Karpas-422 (cell line): Measurements from ENCODE around the gene ARTN. TPM values are rescaled to one million over a fixed set of nuclear protein-coding genes. Genes with fewer than 3 reads are reported as not detected.

Source experiments
- DNase-seq: peaks from one replicate; pipeline ENCODE4 v3.0.0-alpha.2; 2015
- H2AFZ ChIP-seq: fragments of 200-600 bp; sonication (generic); 2 replicates; pipeline ENCODE4 v1.6.1; 2014; ENCODE audit warnings: antibody characterized with exemption, low read length, mixed read lengths
- H3K27ac ChIP-seq: fragments of 200-600 bp; sonication (generic); 2 replicates; pipeline ENCODE4 v1.5.1; 2014; ENCODE audit warnings: mild to moderate bottlenecking, low read length, moderate library complexity
- H3K27me3 ChIP-seq: fragments of 200-600 bp; sonication (generic); 2 replicates; pipeline ENCODE4 v1.6.1; 2014; ENCODE audit warnings: low read length, mixed read lengths
- H3K36me3 ChIP-seq: fragments of 200-600 bp; sonication (generic); 2 replicates; pipeline ENCODE4 v1.6.1; 2014; ENCODE audit warnings: low read length, mixed read lengths; ENCODE audit not compliant: insufficient read depth
- H3K4me1 ChIP-seq: fragments of 200-600 bp; sonication (generic); 2 replicates; pipeline ENCODE4 v1.6.1; 2014; ENCODE audit warnings: mild to moderate bottlenecking, low read length, mixed read lengths
- H3K4me2 ChIP-seq: fragments of 200-600 bp; sonication (generic); 2 replicates; pipeline ENCODE4 v1.6.1; 2014; ENCODE audit warnings: low read length, low read depth, mild to moderate bottlenecking; ENCODE audit not compliant: poor library complexity, severe bottlenecking
- H3K4me3 ChIP-seq: fragments of 200-600 bp; sonication (generic); 2 replicates; pipeline ENCODE4 v1.5.1; 2014; ENCODE audit warnings: mild to moderate bottlenecking, antibody characterized with exemption, low read length, mixed read lengths
- H3K79me2 ChIP-seq: fragments of 200-600 bp; sonication (generic); 2 replicates; pipeline ENCODE4 v1.6.1; 2014; ENCODE audit warnings: mild to moderate bottlenecking, low read length, mixed read lengths
- H3K9ac ChIP-seq: fragments of 200-600 bp; sonication (generic); 2 replicates; pipeline ENCODE4 v1.6.0; 2014; ENCODE audit warnings: low read length
- H3K9me2 ChIP-seq: fragments of 200-600 bp; sonication (generic), shearing (Covaris generic); replicated peaks from 2 replicates; pipeline ENCODE4 v1.6.0; 2014; ENCODE audit warnings: mild to moderate bottlenecking, low read length, moderate library complexity; ENCODE audit not compliant: insufficient read depth
- H3K9me3 ChIP-seq: fragments of 300-700, 200-600 bp; sonication (generic); 2 replicates; pipeline ENCODE4 v1.6.1; 2014; ENCODE audit warnings: low read length, mixed read lengths
- H4K20me1 ChIP-seq: fragments of 200-600 bp; sonication (generic); 2 replicates; pipeline ENCODE4 v1.6.1; 2014; ENCODE audit warnings: mild to moderate bottlenecking, antibody characterized with exemption, low read length, low read depth; ENCODE audit not compliant: insufficient read depth
- total RNA-seq: library from RNA; depleted of rRNA; stranded (reverse); fragments of >200 nt; shearing (Covaris generic); gene quantifications from 2 replicates; pipeline ENCODE4 v1.2.3, GENCODE V29; 2014; ENCODE audit warnings: low replicate concordance

ARTN gene
- total RNA-seq, 1 experiment from 2014 or later = not detected

- H3K9me3 ChIP-seq = no peaks in the 10 kb centered on the region
- no peak overlapping the region for H2AFZ ChIP-seq
- H3K4me3 ChIP-seq = no peak overlapping the region
- no peaks in the 10 kb centered on the region for H4K20me1 ChIP-seq
- H3K9ac ChIP-seq = no peak overlapping the region
- H3K27ac ChIP-seq = no peak overlapping the region
- H3K27me3 ChIP-seq = no peaks in the 10 kb centered on the region
- peaks cover 7% of the 10 kb centered on the region; the same call in 1 of the 2 replicates for H3K4me1 ChIP-seq
- H3K79me2 ChIP-seq = no peaks in the 10 kb centered on the region
- no peak overlapping the region for H3K4me2 ChIP-seq
- no peaks in the 10 kb centered on the region for H3K36me3 ChIP-seq
- no peak for DNase-seq
- no peaks in the 10 kb centered on the region for H3K9me2 ChIP-seq
Measured at GRCh38 chr1:43914576-43915525, 18.8 kb upstream of the ARTN start.

GRCh38 chr1:43919906-43920305, 13.7 kb upstream of the ARTN start:
- no peak for DNase-seq
- H3K27me3 ChIP-seq = no peaks in the 10 kb centered on the region
- H3K9me2 ChIP-seq = no peaks in the 10 kb centered on the region
- H3K79me2 ChIP-seq = no peaks in the 10 kb centered on the region
- H2AFZ ChIP-seq = no peak overlapping the region
- no peak overlapping the region for H3K4me3 ChIP-seq
- H4K20me1 ChIP-seq = no peaks in the 10 kb centered on the region
- H3K9ac ChIP-seq = no peak overlapping the region
- H3K9me3 ChIP-seq = no peaks in the 10 kb centered on the region
- peaks cover 7% of the 10 kb centered on the region; the same call in 1 of the 2 replicates for H3K4me1 ChIP-seq
- no peaks in the 10 kb centered on the region for H3K36me3 ChIP-seq
- no peak overlapping the region for H3K4me2 ChIP-seq
- no peak overlapping the region for H3K27ac ChIP-seq

- H3K4me2 ChIP-seq = no peak overlapping the region
- H2AFZ ChIP-seq = no peak overlapping the region
- H3K79me2 ChIP-seq = no peaks in the 10 kb centered on the region
- no peaks in the 10 kb centered on the region for H3K36me3 ChIP-seq
- H3K4me3 ChIP-seq = no peak overlapping the region
- no peaks in the 10 kb centered on the region for H3K9me2 ChIP-seq
- no peaks in the 10 kb centered on the region for H3K9me3 ChIP-seq
- peaks cover 7% of the 10 kb centered on the region; the same call in 1 of the 2 replicates for H3K4me1 ChIP-seq
- no peak overlapping the region for H3K27ac ChIP-seq
- no peak for DNase-seq
- no peaks in the 10 kb centered on the region for H4K20me1 ChIP-seq
- no peaks in the 10 kb centered on the region for H3K27me3 ChIP-seq
- no peak overlapping the region for H3K9ac ChIP-seq
Measured at GRCh38 chr1:43921022-43921421, 12.6 kb upstream of the ARTN start.

GRCh38 chr1:43924516-43924915, 9.1 kb upstream of the ARTN start:
- H3K9me3 ChIP-seq = no peaks in the 10 kb centered on the region
- no peak overlapping the region for H2AFZ ChIP-seq
- H3K9ac ChIP-seq = no peak overlapping the region
- H3K4me3 ChIP-seq = no peak overlapping the region
- DNase-seq = no peak
- H4K20me1 ChIP-seq = no peaks in the 10 kb centered on the region
- no peak overlapping the region for H3K27ac ChIP-seq
- H3K27me3 ChIP-seq = no peaks in the 10 kb centered on the region
- no peaks in the 10 kb centered on the region for H3K9me2 ChIP-seq
- no peak overlapping the region for H3K4me2 ChIP-seq
- no peaks in the 10 kb centered on the region for H3K4me1 ChIP-seq
- H3K36me3 ChIP-seq = no peaks in the 10 kb centered on the region
- H3K79me2 ChIP-seq = no peaks in the 10 kb centered on the region

GRCh38 chr1:43925846-43926245, 7.8 kb upstream of the ARTN start:
- H3K36me3 ChIP-seq = no peaks in the 10 kb centered on the region
- H3K27me3 ChIP-seq = no peaks in the 10 kb centered on the region
- no peaks in the 10 kb centered on the region for H3K9me3 ChIP-seq
- H3K9ac ChIP-seq = no peak overlapping the region
- H2AFZ ChIP-seq = no peak overlapping the region
- H3K4me3 ChIP-seq = no peak overlapping the region
- no peak overlapping the region for H3K27ac ChIP-seq
- no peak for DNase-seq
- H3K9me2 ChIP-seq = no peaks in the 10 kb centered on the region
- H3K4me2 ChIP-seq = no peak overlapping the region
- H4K20me1 ChIP-seq = no peaks in the 10 kb centered on the region
- H3K4me1 ChIP-seq = no peaks in the 10 kb centered on the region
- no peaks in the 10 kb centered on the region for H3K79me2 ChIP-seq

- Histone ChIP-seq H3K9ac (no peak overlapping the region), H2AFZ (no peak overlapping the region), H4K20me1 (no peaks in the 10 kb centered on the region), H3K9me2 (no peaks in the 10 kb centered on the region), H3K79me2 (no peaks in the 10 kb centered on the region), H3K4me1 (peaks cover 22% of the 10 kb centered on the region), H3K27me3 (no peaks in the 10 kb centered on the region), H3K27ac (no peak overlapping the region), H3K36me3 (no peaks in the 10 kb centered on the region), H3K9me3 (no peaks in the 10 kb centered on the region), H3K4me3 (no peak overlapping the region), H3K4me2 (no peak overlapping the region)
- peak; percentile 74 for DNase-seq
Measured at GRCh38 chr1:43930168-43930948, 3.2 kb upstream of the ARTN start.

GRCh38 chr1:43930949-43931275, 2.7 kb upstream of the ARTN start:
- no peak overlapping the region for H3K27ac ChIP-seq
- no peak overlapping the region for H3K4me2 ChIP-seq
- no peak for DNase-seq
- no peaks in the 10 kb centered on the region for H3K27me3 ChIP-seq
- no peak overlapping the region for H3K4me3 ChIP-seq
- H3K79me2 ChIP-seq = no peaks in the 10 kb centered on the region
- H3K4me1 ChIP-seq = peaks cover 27% of the 10 kb centered on the region
- no peak overlapping the region for H3K9ac ChIP-seq
- no peak overlapping the region for H2AFZ ChIP-seq
- H3K9me3 ChIP-seq = no peaks in the 10 kb centered on the region
- H3K36me3 ChIP-seq = no peaks in the 10 kb centered on the region
- no peaks in the 10 kb centered on the region for H4K20me1 ChIP-seq
- no peaks in the 10 kb centered on the region for H3K9me2 ChIP-seq
